EL (cell line): Measurements from ENCODE around the gene WNT3A.

Experiments
- DNase-seq: peaks from one replicate; pipeline ENCODE4 v3.0.0-alpha.2; 2016

The WNT3A gene

GRCh38 chr1:228033376-228033775 is 26.6 kb downstream of the WNT3A start:
- DNase-seq: no peak

DNA sequence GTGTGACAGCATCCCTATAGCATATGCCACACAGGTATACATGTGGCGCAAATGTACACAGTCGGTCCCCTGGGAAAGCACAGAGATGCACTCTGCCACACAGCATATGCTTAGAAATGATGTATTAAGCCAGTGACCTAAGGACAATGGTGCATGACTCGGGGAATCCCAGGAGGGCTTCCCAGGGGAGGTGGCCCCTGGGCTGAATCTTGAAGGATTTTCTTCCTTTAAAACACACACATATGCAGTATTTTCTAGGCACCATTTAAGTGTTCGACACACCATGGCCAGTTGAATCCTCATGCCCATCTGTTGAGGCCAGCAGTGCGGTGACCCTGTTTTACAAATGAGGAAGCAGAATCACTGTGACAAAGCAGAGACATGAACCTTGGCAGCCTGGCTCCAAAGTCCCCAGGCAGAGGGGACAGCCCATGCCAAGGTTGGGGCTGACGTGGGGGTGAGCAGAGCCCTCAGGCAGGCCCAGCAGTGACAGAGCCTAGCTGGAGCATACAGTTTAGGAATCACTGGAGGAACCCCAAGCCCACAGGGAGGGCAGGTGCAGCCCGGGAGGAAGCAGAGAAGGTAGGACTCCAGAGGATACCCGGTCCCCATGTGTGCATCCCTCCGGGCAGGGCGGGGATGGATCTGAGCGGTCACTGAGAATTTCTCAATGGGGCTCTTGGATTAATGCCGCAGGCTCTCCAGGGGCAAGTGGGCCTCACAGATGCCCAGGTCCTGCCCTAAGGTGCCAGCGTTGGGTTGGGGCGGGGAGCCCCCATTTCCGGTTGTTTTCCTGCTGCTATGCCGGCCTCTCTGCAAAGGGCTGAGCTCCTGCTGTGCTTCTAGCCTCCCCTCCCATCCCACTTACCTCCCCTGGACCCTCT is 28.4 kb downstream of the WNT3A start:
- DNase-seq: no peak

GRCh38 chr1:228035844-228036243 is 29.0 kb downstream of the WNT3A start:
- DNase-seq: no peak

DNA sequence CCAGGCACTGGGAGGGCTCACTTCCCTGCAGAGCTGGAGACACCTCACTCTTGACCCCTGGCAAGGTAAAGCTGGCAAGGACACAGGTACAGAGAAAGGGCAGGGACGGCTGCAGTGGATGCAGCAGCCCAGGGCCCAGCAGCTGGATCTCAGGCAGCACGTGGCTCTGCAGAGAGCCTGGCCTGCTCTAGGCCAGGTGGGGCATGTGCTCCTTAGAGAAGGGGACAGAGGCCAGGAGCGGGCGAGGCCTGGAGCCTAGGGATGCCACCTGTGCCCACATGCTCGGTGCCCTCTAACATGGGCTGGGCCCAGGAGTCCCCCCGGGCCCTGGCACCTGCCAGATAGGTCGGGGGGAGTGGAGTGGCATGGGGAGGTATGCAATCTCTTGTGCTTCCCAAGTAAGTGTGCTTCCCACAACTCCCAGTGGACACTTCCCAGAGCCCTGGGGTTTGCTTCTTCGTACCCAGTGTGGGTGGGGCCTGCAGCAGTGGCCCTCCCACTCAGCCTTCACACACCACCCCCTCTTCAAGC is 30.0 kb downstream of the WNT3A start:
- no peak for DNase-seq

GRCh38 chr1:228037401-228038386 is 30.9 kb downstream of the WNT3A start:
- peak; percentile 25 for DNase-seq

GRCh38 chr1:228038387-228039005 is 31.7 kb downstream of the WNT3A start:
- DNase-seq: no peak

DNA sequence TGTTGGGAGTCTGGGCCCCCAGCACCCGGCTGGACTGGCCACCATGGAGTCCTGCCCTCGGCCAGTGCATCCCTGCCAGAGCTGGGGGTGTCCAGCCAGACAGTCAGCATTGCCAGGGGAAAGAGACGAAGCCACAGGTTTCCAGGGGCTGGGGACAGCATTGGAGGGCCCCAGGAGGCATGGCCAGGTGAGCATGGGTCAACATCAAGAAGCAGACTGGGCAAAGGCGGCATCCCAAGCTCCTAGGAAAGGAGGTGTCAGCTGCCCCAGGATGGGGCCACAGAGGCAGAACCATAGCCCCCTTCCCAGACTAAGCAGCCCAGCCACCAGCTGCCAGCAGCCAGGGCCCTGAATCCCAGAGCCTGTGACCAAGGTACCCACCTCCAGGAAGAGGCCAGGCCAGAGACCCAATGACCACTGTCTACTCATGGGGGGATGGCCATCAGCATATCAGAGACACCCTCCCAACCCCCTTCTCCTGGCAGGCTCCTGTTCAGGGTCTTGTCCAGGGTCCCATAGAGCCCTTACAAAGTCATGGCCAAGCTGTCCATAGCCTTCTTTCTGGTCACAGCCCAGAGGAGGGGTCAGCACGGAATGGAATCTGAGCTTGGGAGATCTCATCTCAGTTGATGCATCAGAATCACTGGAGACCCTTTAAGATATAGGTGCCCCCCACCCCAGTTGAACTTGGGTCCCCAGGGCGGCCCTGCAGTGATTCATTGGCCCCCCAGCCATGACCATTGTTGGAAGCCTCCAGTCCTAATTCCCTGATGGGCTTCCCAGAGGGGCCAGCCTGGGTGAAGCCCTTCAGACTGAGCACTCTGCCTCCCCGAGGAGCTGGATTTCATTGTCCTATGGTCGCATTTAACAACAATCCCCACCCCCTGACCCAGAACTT is 32.5 kb downstream of the WNT3A start:
- no peak for DNase-seq

DNA sequence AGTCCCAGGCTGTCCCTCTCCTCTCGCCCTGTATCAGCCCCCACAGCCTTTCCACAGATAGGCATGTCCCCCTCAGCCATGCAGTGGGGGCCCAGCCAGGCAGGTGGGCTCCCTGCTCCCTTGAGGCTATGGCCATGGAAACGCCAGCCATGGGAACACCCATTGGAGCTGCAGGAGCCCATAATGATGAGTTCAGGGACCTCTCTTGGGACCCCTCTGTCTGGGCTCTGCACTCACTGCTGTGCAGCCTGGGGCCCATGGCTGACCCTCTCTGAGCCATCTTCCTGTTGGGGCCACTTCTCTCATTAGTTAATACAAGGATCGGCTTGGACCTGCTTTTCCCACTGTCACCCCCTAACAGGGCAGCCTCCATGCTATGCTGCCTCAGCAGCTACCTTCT is 33.2 kb downstream of the WNT3A start:
- DNase-seq: no peak

DNA sequence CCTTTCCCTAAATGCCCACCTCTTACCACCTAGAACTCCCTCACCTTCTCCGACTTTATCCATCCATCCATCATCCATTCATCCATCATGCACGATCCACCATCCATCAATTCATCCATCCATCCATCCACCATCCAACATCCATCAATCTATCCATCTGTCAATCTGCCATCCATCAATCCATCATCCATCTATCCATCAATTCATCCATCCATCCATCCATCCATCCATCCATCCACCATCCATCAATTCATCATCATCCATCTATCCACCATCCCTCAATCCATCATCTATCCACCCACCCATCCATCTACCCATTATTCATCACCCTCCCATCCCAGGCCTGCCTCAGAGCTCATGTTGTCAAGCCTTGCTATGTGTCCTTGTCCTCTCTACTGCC is 34.5 kb downstream of the WNT3A start:
- DNase-seq: no peak

DNA sequence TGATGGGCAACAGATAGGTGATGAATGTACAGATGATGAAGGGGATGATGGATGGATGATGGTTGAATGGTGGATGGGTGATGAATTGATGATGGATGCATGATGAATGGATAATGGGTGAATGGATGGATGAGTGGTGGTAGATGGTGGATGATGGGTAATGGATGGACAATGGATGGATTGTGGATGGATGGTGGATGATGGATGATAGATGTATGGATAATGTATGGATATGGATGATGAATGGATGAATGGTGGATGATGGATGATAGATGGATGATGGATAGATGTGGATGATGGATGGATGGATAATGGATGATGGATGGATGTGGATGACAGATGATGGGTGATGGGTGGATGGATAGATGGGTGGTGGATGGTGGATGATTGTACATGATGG is 35.7 kb downstream of the WNT3A start:
- no peak for DNase-seq

GRCh38 chr1:228043281-228043848 is 36.6 kb downstream of the WNT3A start:
- DNase-seq: no peak

- no peak for DNase-seq
Measured at GRCh38 chr1:228044961-228045360, 38.2 kb downstream of the WNT3A start.

GRCh38 chr1:228045405-228045804 is 38.6 kb downstream of the WNT3A start:
- DNase-seq: no peak

DNA sequence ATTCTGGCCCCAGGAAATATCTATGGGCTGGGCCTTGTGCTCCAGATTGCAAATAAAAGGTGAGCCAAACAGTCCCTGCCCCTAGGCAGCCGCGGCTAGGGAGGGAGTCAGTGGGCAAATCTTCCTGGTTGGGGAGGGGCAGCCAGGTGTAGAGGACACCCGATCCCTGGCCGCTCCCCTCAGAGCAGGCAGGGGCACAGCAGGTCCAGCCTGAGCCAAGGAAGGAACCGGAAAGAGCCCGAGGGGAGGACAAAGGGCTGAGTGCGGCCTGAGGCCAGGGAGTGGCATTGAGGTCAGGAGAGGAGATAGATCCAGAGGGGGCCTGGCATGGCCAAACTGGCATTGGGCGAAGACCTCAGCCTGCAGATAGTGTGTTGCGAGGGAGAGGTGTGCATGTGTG is 39.1 kb downstream of the WNT3A start:
- no peak for DNase-seq

DNA sequence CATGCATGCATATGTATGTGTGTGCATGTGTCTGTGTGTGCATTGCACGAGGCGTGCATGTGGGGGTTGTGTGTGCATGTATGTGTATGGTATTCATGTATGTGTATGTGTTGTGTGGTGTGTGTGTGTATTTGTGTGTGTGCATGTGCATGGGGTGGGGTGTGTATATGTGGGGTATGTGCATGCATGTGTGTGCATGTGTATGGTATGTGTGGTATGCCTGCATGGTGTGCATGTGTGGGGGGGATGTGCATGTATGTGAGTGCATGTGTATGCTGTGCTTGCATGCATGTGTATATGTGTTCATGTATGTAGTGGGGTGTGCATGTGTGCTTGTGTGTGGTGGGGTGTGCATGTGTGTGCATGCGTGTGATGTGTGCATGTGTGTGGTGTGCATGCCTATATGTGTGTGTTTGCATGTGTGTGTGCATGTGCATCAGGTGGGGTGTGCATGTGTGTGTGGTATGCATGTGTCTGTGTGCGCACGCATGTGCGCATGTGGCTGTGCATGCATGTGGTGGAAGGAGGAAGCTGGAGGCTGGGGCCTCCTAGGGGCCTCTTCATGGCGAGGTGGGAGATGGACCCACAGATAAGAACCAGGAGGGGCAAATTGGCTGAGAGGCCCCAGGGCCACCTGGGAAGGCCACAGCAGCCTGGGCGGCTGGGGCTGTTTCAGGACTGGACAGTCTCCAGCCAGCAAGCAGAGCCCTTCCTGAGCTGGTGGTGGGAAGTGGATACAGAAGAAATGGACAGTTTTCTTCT is 39.8 kb downstream of the WNT3A start:
- no peak for DNase-seq

DNA sequence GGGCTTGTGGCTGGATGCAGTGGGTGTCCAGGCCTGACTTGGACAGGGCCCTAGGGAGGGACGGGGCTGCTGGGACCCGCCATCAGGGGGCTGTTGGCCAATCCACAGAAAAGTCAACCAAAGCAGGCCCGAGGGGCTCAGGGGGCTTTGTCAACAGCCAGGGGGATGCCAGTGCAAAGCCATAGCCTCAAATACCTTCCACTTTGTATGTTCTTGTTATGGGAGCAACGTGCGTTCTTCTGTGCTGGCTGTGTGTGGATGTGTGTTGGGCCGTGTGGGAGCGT is 40.3 kb downstream of the WNT3A start:
- no peak for DNase-seq

- DNase-seq: no peak
Measured at GRCh38 chr1:228048120-228048519, 41.3 kb downstream of the WNT3A start.

- no peak for DNase-seq
Measured at GRCh38 chr1:228048659-228049298, 42.0 kb downstream of the WNT3A start.

DNA sequence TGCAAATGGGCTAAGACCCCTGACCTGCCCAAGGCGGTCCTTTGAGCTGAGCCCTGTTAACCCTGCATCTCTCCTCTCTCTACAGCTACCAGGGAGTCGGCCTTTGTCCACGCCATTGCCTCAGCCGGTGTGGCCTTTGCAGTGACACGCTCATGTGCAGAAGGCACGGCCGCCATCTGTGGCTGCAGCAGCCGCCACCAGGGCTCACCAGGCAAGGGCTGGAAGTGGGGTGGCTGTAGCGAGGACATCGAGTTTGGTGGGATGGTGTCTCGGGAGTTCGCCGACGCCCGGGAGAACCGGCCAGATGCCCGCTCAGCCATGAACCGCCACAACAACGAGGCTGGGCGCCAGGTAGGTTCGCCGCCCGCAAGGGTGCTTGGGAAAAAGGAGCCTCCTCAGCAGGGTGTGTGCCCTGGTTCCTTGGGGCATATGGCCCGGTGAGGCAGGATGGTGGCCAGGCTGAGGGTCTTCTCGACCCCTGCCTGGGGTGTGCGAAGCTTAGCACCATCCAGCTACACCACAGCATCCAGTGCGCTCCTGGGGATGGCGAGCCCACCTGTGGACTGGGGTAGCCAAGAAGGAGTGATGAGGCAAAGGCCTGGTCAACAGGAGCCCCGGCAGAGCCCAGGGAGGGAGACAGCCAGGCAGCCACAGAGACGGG is 43.9 kb downstream of the WNT3A start:
- no peak for DNase-seq
